ENCODE results near the gene CCSER2. TPM values are rescaled to one million over a fixed set of nuclear protein-coding genes. Genes with fewer than 3 reads are reported as not detected.
A peak's percentile ranks its signal among the peaks of the same experiment; 100 is the strongest.

Gene CCSER2
- total RNA-seq, 1 experiment from 2014 or later: 23.1 TPM

DNA sequence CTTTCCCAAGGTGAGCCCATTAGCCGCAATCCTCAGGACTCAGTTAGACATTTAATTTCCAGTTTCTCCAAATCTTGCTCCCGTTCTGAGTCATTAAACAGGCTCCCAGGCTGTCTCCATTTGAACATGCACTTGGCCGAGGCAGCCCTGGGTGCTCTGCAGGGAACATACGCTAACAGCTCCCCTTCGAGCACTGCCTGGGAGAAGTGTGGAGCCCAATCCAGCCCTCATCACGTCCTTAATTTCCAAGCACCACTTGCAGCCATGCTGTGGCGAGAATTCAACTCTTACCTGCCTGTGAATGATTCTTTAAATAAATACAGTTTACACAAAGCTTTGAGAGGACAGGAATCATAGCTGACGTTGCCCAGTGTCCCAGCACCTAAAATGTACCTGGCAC, 218.2 kb downstream of the CCSER2 start:
- H3K36me3 ChIP-seq (ENCODE audit: control insufficient read depth, insufficient read depth, low read length): no peaks in the 10 kb centered on the region
- ChIA-PET POLR2A (no interaction called here), CTCF (no interaction called here)
- Mint-ChIP-seq H3K36me3 (ENCODE audit: insufficient read depth, unreplicated experiment) (no peaks in the 10 kb centered on the region), H3K27me3 (ENCODE audit: insufficient read depth, unreplicated experiment) (peaks cover 4% of the 10 kb centered on the region), H3K9me3 (ENCODE audit: unreplicated experiment) (no peaks in the 10 kb centered on the region), H3K4me3 (ENCODE audit: unreplicated experiment) (no peak overlapping the region), H3K27ac (ENCODE audit: unreplicated experiment) (no peak overlapping the region), H3K4me1 (ENCODE audit: low read depth, unreplicated experiment) (peaks cover 7% of the 10 kb centered on the region)
- no TSS peak for BruUV-seq (replicated peaks)
- H3K4me1 ChIP-seq: no peaks in the 10 kb centered on the region
- no peaks in the 10 kb centered on the region; the same call in 1 of the 2 replicates for H3K27me3 ChIP-seq (replicated peaks; ENCODE audit: control insufficient read depth, insufficient read depth, low read length)
- no peak for DNase-seq
- intact Hi-C loops (cut with micrococcal nuclease; ENCODE audit: unreplicated experiment): no loop called here
- TF ChIP-seq, protein P1, sequence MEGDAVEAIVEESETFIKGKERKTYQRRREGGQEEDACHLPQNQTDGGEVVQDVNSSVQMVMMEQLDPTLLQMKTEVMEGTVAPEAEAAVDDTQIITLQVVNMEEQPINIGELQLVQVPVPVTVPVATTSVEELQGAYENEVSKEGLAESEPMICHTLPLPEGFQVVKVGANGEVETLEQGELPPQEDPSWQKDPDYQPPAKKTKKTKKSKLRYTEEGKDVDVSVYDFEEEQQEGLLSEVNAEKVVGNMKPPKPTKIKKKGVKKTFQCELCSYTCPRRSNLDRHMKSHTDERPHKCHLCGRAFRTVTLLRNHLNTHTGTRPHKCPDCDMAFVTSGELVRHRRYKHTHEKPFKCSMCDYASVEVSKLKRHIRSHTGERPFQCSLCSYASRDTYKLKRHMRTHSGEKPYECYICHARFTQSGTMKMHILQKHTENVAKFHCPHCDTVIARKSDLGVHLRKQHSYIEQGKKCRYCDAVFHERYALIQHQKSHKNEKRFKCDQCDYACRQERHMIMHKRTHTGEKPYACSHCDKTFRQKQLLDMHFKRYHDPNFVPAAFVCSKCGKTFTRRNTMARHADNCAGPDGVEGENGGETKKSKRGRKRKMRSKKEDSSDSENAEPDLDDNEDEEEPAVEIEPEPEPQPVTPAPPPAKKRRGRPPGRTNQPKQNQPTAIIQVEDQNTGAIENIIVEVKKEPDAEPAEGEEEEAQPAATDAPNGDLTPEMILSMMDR (IDR thresholded peaks at IDR 0.05; ENCODE audit: insufficient read depth in 1 of 2, low read depth in 1 of 2, low read length in 1 of 2, severe bottlenecking in 1 of 2, unreplicated experiment in 1 of 2): no peak
- no peaks in the 10 kb centered on the region for H3K9me3 ChIP-seq
- H3K4me3 ChIP-seq (ENCODE audit: low read depth, low read length): no peak overlapping the region

DNA sequence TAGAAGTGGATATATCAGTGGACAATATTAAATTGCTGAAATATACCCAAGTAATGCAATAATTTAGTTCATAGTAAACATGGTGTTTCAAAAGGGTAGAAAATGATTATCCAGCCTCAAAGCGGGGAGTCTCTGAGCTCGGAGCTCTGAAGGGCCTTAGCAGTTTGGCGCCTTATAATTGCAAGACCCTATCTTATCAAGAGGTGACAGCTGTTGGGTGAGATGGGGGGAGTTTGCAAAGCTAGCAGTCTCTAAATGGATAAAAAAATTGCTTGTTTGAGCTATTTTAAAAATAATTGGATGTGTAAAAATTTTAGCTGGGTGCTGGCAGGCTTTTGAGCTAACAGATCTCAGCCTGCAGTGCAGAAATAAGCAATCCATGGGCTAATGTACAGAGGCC, 219.2 kb downstream of the CCSER2 start:
- H3K27ac Mint-ChIP-seq (ENCODE audit: unreplicated experiment): no peak overlapping the region
- Histone ChIP-seq H3K4me3 (ENCODE audit: low read depth, low read length) (no peak overlapping the region), H3K36me3 (ENCODE audit: control insufficient read depth, insufficient read depth, low read length) (no peaks in the 10 kb centered on the region), H3K27me3 (replicated peaks; ENCODE audit: control insufficient read depth, insufficient read depth, low read length) (no peaks in the 10 kb centered on the region; the same call in 1 of the 2 replicates), H3K9me3 (no peaks in the 10 kb centered on the region), H3K4me1 (no peaks in the 10 kb centered on the region)
- intact Hi-C loops (cut with micrococcal nuclease; ENCODE audit: unreplicated experiment): no loop called here
- DNase-seq: no peak
- peaks cover 4% of the 10 kb centered on the region for H3K27me3 Mint-ChIP-seq (ENCODE audit: insufficient read depth, unreplicated experiment)
- H3K4me3 Mint-ChIP-seq (ENCODE audit: unreplicated experiment): no peak overlapping the region
- ChIA-PET CTCF (interaction anchor here (1.0 kb wide), 1 partner anchor 11 kb away, joined by 5 read pairs; no protein-coding TSS in a partner anchor), POLR2A (no interaction called here)
- no peaks in the 10 kb centered on the region for H3K36me3 Mint-ChIP-seq (ENCODE audit: insufficient read depth, unreplicated experiment)
- no TSS peak for BruUV-seq (replicated peaks)
- H3K4me1 Mint-ChIP-seq (ENCODE audit: low read depth, unreplicated experiment): peaks cover 7% of the 10 kb centered on the region
- TF ChIP-seq, protein P1 (IDR thresholded peaks at IDR 0.05; ENCODE audit: insufficient read depth in 1 of 2, low read depth in 1 of 2, low read length in 1 of 2, severe bottlenecking in 1 of 2, unreplicated experiment in 1 of 2): no peak
- no peaks in the 10 kb centered on the region for H3K9me3 Mint-ChIP-seq (ENCODE audit: unreplicated experiment)

DNA sequence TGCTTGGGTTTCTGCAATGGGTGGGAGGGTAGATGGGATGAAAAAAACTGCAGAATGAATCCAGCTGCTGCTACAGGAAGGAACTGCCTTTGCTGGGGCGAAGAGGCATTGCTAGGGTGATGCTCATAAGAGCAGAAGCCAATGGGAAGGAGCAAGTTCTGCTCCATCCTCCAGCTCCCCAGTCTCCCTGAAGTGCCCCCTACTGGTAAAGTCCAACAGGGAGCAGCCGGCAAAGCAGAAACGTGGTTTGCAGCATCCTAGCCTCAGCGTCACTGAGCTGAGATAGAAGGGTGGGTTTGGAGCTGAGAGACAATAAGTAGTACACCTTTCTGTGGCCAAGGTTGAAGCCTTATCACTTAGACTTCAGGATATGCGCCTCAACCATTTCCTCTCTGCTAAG, 220.5 kb downstream of the CCSER2 start:
- TF ChIP-seq, protein P1 (IDR thresholded peaks at IDR 0.05; ENCODE audit: insufficient read depth in 1 of 2, low read depth in 1 of 2, low read length in 1 of 2, severe bottlenecking in 1 of 2, unreplicated experiment in 1 of 2): peak in 1 of 2 experiments; percentile 10

More for the DNA sequence above, 220.5 kb downstream of the CCSER2 start:
- peaks cover 4% of the 10 kb centered on the region for H3K27me3 Mint-ChIP-seq (ENCODE audit: insufficient read depth, unreplicated experiment)
- H3K27me3 ChIP-seq (replicated peaks; ENCODE audit: control insufficient read depth, insufficient read depth, low read length): no peaks in the 10 kb centered on the region; the same call in 1 of the 2 replicates
- no peak for DNase-seq
- ChIA-PET CTCF (interaction anchor here (0.6 to 1.2 kb wide), 3 partner anchors 12 to 157 kb away, joined by 3 read pairs; no protein-coding TSS in a partner anchor), POLR2A (no interaction called here)
- BruUV-seq (replicated peaks): no TSS peak
- intact Hi-C loops (cut with micrococcal nuclease; ENCODE audit: unreplicated experiment): no loop called here
- peaks cover 7% of the 10 kb centered on the region for H3K4me1 Mint-ChIP-seq (ENCODE audit: low read depth, unreplicated experiment)
- H3K36me3 ChIP-seq (ENCODE audit: control insufficient read depth, insufficient read depth, low read length): no peaks in the 10 kb centered on the region
- H3K4me3 Mint-ChIP-seq (ENCODE audit: unreplicated experiment): no peak overlapping the region
- H3K4me1 ChIP-seq: no peaks in the 10 kb centered on the region
- H3K36me3 Mint-ChIP-seq (ENCODE audit: insufficient read depth, unreplicated experiment): no peaks in the 10 kb centered on the region
- no peak overlapping the region for H3K4me3 ChIP-seq (ENCODE audit: low read depth, low read length)
- no peak overlapping the region for H3K27ac Mint-ChIP-seq (ENCODE audit: unreplicated experiment)
- H3K9me3 Mint-ChIP-seq (ENCODE audit: unreplicated experiment): no peaks in the 10 kb centered on the region
- H3K9me3 ChIP-seq: no peaks in the 10 kb centered on the region
